Mesothelial cell of epicardium (in vitro differentiated cells): ENCODE measurements around the gene SCAMP2. TPM values are rescaled to one million over a fixed set of nuclear protein-coding genes. Genes with fewer than 3 reads are reported as not detected.

ENCODE experiments used
- DNase-seq, 2 experiments: peaks; one replicate each; pipeline ENCODE4 v3.0.0; 2021; ENCODE audit warnings: low spot score in 2 of 2; ENCODE audit not compliant: unreplicated experiment in 2 of 2
- H3K27ac Mint-ChIP-seq: 2 replicates; pipeline ENCODE4 v1.8.0; 2021; ENCODE audit warnings: mixed read lengths
- H3K27me3 Mint-ChIP-seq: 2 replicates; pipeline ENCODE4 v1.8.0; 2021; ENCODE audit warnings: low read depth, mixed read lengths
- H3K36me3 Mint-ChIP-seq: 2 replicates; pipeline ENCODE4 v1.8.0; 2021; ENCODE audit warnings: mixed read lengths
- H3K4me1 Mint-ChIP-seq: 2 replicates; pipeline ENCODE4 v1.8.0; 2021; ENCODE audit warnings: mixed read lengths
- H3K4me3 Mint-ChIP-seq: 2 replicates; pipeline ENCODE4 v1.8.0; 2021; ENCODE audit warnings: mild to moderate bottlenecking, moderate library complexity, mixed read lengths
- H3K9me3 Mint-ChIP-seq: 2 replicates; pipeline ENCODE4 v1.8.0; 2021; ENCODE audit warnings: mixed read lengths
- total RNA-seq: library from RNA; stranded (reverse); gene quantifications from 3 replicates; pipeline ENCODE4 v1.2.1, GENCODE V29; 2021
- TF ChIP-seq, protein P1 (sequence below): fragments of 200-600 bp; sonication (generic); IDR thresholded peaks from one replicate; pipeline ENCODE4 v1.5.0; 2021; ENCODE audit warnings: antibody characterized with exemption; ENCODE audit not compliant: unreplicated experiment

SCAMP2 gene
- total RNA-seq, 1 donor from 2014 or later = 45.6 TPM

DNA sequence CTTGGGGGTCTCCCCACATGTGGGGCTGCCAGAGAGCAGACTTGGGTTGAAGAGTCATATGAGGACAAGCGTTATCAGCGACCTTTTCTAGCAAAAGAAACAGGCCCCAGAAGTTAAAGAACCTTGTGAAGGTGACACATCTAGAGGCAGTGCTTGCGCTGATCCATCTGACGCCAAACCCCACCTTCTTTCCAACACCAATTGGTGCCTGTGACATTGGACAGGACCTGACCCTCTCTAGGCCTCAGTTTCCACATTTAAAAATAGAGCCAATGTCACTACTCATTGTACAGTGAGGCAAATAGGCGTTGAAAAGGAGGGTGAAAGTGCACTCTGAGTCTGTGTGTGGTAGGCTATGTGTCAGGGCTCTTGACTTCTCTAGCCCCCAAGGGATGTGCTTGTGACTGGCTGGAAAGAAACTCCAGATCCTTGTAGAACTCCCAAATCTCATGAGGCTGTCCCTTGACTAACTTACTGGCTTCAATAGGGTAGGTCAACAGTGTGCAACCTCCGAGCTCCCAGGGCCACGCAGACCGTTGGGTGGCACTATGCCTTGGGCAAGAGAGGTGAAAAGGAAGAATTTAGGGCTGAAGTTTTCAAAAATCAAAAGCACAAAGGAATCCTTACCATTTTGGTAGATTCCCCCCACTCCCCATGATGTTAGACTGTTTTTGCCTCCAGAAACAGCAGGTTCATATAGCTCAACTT is 34.2 kb upstream of the SCAMP2 start:
- TF ChIP-seq, protein P1, sequence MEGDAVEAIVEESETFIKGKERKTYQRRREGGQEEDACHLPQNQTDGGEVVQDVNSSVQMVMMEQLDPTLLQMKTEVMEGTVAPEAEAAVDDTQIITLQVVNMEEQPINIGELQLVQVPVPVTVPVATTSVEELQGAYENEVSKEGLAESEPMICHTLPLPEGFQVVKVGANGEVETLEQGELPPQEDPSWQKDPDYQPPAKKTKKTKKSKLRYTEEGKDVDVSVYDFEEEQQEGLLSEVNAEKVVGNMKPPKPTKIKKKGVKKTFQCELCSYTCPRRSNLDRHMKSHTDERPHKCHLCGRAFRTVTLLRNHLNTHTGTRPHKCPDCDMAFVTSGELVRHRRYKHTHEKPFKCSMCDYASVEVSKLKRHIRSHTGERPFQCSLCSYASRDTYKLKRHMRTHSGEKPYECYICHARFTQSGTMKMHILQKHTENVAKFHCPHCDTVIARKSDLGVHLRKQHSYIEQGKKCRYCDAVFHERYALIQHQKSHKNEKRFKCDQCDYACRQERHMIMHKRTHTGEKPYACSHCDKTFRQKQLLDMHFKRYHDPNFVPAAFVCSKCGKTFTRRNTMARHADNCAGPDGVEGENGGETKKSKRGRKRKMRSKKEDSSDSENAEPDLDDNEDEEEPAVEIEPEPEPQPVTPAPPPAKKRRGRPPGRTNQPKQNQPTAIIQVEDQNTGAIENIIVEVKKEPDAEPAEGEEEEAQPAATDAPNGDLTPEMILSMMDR = no peak
- peaks cover 9% of the 10 kb centered on the region for H3K36me3 Mint-ChIP-seq
- peak overlapping the region; percentile 97 for H3K4me3 Mint-ChIP-seq
- peak overlapping the region; percentile 95 for H3K27ac Mint-ChIP-seq
- peaks cover 20% of the 10 kb centered on the region for H3K4me1 Mint-ChIP-seq
- no peaks in the 10 kb centered on the region for H3K27me3 Mint-ChIP-seq
- H3K9me3 Mint-ChIP-seq = no peaks in the 10 kb centered on the region
- DNase-seq = no peak

DNA sequence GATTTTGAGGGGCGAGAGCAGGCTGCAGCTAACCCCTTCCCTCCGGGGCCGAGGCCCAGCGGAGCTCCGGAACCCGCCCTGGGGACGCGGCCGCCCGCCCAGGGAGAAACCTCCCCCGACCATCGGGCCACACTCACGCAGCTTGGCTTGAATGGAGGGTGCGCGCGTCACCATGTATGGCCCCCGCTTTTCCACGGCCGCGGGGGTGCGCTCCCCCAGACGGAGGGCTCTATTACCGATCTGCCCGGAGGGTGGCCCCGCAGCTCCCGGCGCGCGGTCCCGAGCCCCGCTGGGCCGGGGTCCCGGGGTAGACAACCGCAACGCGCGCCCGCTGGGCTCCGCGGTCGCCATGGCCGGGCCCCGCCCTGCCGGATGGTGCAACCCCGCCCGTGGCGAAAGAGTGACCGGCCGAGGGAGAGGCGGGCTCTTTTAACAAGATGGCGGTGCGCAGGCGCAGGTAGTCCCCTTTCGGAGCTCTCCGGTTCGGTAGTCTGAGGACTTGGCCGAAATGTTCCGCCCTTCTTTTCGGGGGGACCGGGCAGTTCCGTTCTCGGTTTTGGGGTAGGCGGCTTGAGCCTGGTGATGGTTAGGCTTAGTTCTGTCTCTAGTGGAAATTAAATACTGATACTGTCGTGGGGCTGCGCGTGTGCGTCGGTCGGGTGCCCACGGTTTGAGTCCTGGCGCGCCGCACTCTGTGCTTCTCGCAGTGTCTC is 33.4 kb upstream of the SCAMP2 start, which contains the start of gene FAM219B:
Gene FAM219B, minus strand, starts transcription at position 402 of the 713 bp plus-strand sequence. Its CDS starts 51 bp downstream, at position 351.
- H3K4me3 Mint-ChIP-seq = peak within 1 kb of the TSS; percentile 97
- TF ChIP-seq, protein P1 = no peak
- H3K9me3 Mint-ChIP-seq = no peaks in the 10 kb centered on the region
- H3K27ac Mint-ChIP-seq = peak within 1 kb of the TSS; percentile 95
- H3K27me3 Mint-ChIP-seq = no peaks in the 10 kb centered on the region
- DNase-seq = peak; percentile 86 to 89
- H3K4me1 Mint-ChIP-seq = peaks cover 20% of the 10 kb centered on the region
- peaks cover 9% of the 10 kb centered on the region for H3K36me3 Mint-ChIP-seq

DNA sequence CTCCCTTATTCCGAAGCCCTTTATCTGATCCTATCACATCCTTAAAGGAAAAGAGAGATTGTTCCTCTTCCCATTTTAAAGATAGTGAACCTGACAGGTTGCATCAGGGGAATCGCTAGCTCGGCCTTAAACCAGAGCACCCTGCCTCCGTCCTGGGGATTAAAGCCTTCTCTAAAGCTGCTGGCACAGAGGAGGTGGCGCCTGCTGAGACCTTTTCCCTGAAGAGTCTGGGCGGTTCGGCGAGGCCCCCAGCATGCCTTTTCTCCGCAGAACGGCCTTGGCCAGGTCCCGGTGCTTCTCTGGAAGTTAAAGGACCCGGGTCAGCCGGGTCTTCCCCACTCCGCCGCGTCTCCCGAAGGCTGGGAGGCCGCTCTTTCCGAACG is 32.9 kb upstream of the SCAMP2 start:
- DNase-seq = no peak
- peak overlapping the region; percentile 97 for H3K4me3 Mint-ChIP-seq

DNA sequence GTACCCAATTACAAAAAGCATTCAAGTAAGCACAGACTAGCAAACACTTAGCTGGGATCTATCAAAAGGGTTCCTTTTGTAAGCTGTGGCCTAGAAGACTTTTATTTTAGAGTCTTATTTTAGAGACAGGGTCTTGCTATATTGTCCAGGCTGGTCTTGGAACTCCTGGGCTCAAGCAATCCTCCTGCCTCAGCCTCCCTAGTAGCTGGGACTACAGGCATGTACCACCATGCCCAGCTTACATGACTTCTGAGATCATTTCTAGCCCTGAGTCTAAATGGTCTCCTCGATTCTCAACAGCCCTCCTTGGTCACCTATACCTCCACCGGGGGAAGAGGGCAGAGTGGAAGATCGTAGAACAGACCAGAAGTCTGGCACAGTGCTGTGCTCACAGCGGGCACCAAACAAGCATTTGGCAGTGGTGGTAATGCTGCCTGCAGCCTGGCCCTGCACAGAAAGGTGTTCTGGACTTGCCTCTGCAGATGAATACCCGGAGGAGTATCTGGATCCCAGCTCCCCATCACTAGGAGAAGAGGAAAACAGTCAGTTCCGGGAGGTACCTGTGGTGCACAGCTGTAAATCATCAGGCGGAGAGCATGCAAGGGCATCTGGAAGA is 31.1 kb upstream of the SCAMP2 start:
- TF ChIP-seq, protein P1 = no peak
- no peaks in the 10 kb centered on the region for H3K27me3 Mint-ChIP-seq
- H3K36me3 Mint-ChIP-seq = peaks cover 18% of the 10 kb centered on the region
- DNase-seq = no peak
- no peaks in the 10 kb centered on the region for H3K9me3 Mint-ChIP-seq
- peak overlapping the region; percentile 97 for H3K4me3 Mint-ChIP-seq
- no peak overlapping the region for H3K27ac Mint-ChIP-seq
- H3K4me1 Mint-ChIP-seq = peaks cover 20% of the 10 kb centered on the region

More for the DNA sequence above, 32.9 kb upstream of the SCAMP2 start:
- Mint-ChIP-seq H3K9me3 (no peaks in the 10 kb centered on the region), H3K27ac (peak overlapping the region; percentile 92), H3K27me3 (no peaks in the 10 kb centered on the region), H3K36me3 (peaks cover 9% of the 10 kb centered on the region), H3K4me1 (peaks cover 20% of the 10 kb centered on the region)
- TF ChIP-seq, protein P1 = no peak

DNA sequence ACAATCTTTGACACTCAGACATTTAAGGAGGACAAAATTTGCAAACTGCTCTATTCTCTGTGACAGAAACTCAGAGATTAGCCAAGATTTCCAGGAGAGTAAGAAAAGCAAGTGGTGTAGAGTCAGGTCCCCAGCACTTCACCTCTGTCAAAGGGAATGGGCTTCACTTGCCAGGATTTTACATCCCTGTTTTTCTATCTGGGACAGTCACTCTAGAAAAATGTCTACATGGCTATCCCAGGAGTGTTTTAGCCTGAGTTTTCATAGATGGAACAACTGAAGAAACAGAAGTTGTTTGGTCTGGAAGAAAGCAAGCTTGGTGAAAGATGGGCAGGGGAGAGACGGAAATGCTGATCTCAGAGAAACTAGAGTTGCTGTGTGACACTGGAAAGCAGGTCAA is 30.5 kb upstream of the SCAMP2 start:
- H3K9me3 Mint-ChIP-seq = no peaks in the 10 kb centered on the region
- peak overlapping the region; percentile 23 for H3K4me3 Mint-ChIP-seq
- no peaks in the 10 kb centered on the region for H3K27me3 Mint-ChIP-seq
- TF ChIP-seq, protein P1 = no peak
- H3K27ac Mint-ChIP-seq = no peak overlapping the region
- peaks cover 20% of the 10 kb centered on the region for H3K4me1 Mint-ChIP-seq
- H3K36me3 Mint-ChIP-seq = peaks cover 14% of the 10 kb centered on the region
- no peak for DNase-seq
